GM18498 (cell line): Measurements from ENCODE around the gene SRGAP1.

Experiments
- ATAC-seq: cut with Tn5 transposase; IDR thresholded peaks from one replicate; pipeline ENCODE4 v1.9.1; 2021; ENCODE audit warnings: mild to moderate bottlenecking, moderate library complexity; ENCODE audit not compliant: unreplicated experiment

The SRGAP1 gene

GRCh38 chr12:64077922-64078321 is 233.4 kb downstream of the SRGAP1 start:
- ATAC-seq: no peak

- ATAC-seq: no peak
Measured at GRCh38 chr12:64080319-64081007, 236.0 kb downstream of the SRGAP1 start.

GRCh38 chr12:64081008-64081404 is 236.5 kb downstream of the SRGAP1 start:
- ATAC-seq: no peak

DNA sequence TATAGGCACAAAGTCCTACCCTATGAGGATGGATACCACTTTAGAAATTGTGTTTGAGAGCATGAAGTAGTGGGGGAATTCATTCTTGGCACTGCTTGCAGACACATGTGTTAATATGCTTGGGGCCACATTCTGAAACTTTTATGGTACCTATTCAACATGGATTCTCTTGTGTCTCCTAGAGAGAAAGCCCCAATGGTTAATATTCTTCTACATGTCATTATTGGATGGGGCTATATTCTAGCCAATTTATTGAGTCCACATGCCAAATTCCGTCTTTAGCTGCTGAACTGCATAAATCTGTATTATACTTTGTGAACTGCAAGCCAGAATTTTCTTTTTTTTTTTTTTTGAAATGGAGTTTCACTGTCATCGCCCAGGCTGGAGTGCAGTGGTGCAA is 237.6 kb downstream of the SRGAP1 start:
- ATAC-seq: no peak

DNA sequence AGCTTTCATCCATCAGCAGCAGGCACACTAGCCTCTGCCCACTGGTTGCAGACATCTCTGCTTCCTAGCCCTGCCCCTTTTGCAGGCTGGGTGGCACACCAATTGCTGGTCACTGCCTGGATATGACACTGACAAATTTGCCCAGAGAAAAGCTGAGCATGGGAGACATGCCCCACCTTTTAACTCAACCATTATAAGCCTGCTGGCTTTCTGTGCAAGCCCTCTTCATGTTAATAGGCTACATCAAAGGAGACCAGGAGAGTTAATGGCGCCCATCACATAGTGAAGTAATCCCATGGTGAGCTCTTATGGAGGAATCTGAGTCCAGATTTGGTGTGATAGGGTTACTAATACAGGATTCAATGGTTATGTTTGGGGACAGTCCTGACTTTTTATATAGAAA is 238.4 kb downstream of the SRGAP1 start:
- no peak for ATAC-seq

GRCh38 chr12:64083285-64084210 is 239.0 kb downstream of the SRGAP1 start:
- ATAC-seq: no peak

GRCh38 chr12:64085154-64085553 is 240.7 kb downstream of the SRGAP1 start:
- ATAC-seq: no peak

GRCh38 chr12:64085996-64086395 is 241.5 kb downstream of the SRGAP1 start:
- ATAC-seq: no peak

DNA sequence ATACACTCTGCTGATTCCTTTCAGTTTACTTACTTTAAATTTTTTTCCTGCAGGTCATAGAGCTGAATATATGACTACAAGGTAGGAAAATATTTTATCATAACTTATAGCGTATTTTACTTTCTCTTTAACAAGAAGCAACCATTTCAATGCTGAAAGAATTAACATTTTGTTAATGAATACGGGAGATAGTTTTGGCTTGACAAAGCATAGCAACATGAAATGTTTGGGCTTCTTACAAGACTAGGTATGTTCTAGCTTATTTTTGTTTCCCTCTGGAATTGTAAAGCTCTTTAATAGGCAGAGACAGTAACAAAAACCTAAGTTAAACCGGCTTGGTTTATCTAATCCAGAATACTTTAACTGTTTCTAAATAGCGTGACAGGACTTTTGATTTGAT is 242.4 kb downstream of the SRGAP1 start:
- ATAC-seq: no peak

DNA sequence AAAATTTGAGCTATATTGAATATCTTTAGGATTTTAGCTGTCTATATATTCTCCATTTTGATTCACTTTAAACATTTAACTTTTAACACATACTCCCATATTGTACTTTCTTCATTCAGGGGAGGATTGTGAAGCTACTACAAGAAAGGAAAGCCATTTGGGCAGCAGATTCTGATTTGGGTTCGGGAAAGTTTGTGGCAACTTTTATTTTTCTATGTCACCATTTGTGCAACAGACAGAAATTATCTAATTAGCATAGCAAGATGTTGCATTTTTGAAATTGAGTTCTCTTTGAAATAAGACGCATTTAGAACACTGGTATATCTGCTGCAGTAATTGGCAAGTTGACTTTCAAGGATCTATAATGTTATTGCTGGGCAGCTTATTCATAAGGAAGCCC is 243.3 kb downstream of the SRGAP1 start:
- ATAC-seq: no peak

- no peak for ATAC-seq
Measured at GRCh38 chr12:64088431-64089349, 244.2 kb downstream of the SRGAP1 start.

DNA sequence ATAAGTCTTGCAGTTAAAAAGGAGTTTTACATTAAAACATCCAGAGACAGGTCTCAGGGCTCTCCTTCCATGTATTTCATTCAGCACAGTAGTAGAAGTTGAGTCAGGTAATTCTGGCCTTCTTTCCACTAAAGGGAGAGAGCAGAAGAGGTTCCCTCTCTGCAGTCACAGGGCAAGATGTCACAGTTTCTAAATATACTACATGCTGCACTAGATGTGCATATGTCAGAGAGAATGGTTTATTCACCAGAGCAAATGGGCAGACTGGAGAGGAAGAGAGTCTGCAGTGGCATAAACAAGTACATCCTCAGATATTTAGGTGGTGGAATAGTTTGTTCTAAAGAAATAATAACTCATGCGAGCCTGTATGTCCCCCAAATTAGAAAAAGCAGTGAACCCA is 245.5 kb downstream of the SRGAP1 start:
- no peak for ATAC-seq

- ATAC-seq: no peak
Measured at GRCh38 chr12:64091186-64091585, 246.7 kb downstream of the SRGAP1 start.

DNA sequence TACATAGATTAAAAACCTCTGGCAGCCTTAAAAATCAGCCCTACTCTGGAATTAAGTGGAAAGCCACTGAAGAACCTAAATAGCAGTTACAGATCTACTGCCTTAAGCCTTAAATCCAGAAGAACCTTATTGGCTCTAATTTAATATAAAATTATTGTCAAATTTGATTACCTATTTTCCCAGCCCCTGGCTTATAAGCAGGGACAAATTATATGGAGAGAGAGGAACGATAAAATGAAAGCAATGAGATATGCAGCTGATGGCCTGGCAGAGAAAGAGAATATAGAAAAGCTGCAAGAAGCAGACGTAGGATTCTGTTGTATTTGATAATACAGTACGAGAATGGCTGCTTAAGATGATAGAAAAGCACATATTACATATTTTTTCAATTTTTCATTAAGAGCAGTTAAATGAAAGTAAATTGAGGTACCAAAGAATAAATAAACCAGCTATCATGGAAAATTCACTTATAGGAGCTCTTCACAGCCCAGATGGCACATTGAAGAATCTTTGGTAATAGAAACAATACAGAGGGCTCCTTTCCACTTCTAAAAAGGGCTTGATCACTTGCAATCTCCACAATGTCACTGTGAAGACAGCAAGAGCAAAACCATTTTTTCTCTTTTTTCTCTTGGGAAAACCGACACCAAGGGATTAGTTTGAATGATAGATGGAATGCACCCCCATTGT is 248.2 kb downstream of the SRGAP1 start:
- ATAC-seq: no peak

DNA sequence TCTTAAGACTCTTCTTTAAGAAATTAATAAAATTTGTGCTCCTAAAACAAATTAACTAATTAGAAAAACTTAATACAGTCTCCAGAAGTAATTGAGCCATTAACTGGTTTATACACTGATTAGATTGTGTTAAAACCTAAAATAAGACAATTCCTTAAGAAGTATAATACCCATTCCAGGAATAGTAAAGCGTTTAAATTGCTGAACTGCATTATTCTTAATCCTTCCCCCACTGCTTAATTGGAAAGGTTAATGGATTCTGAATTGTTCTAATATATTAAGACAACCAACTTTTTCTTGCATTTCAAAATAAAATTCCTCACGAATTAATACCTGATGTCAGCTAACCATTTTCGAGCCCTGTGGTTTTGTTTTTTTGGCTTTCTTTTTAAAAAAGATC is 249.2 kb downstream of the SRGAP1 start:
- ATAC-seq: no peak

DNA sequence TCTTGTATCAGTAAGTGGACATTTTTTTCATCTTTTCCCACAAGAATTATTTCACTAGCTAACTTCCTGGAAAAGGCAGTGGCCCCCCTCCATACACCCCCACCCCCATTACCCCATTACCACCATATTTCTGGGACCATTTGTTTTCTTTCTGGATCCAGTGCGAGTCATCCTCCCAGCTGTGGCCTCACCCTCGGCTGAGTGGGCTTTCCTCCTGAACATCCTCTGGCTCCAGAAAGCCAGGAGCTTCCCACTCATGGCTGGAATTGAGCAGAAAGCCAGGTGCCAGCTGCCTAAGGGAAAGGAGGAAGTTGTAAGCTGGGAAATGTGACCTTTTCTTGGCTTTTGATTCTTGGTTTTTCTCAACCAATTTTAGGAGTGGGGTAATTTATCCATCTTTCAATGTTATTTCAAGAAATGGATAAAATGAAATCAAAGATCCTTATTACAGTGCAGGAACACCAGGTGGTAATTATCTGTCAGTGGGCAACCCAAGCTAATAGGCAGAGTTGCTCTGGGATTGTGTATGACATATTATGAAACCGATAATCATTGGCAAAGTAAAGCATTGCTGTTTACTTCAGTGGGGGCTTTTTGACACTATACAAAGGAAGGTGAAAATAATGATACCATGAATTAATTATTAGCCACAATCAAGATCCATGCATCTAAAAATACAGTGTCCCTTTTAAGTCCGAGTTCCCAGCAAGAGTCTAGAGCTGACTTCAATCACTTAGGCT is 253.0 kb downstream of the SRGAP1 start:
- ATAC-seq: no peak

GRCh38 chr12:64098709-64099354 is 254.3 kb downstream of the SRGAP1 start:
- ATAC-seq: no peak

GRCh38 chr12:64099397-64099796 is 254.9 kb downstream of the SRGAP1 start:
- ATAC-seq: no peak

DNA sequence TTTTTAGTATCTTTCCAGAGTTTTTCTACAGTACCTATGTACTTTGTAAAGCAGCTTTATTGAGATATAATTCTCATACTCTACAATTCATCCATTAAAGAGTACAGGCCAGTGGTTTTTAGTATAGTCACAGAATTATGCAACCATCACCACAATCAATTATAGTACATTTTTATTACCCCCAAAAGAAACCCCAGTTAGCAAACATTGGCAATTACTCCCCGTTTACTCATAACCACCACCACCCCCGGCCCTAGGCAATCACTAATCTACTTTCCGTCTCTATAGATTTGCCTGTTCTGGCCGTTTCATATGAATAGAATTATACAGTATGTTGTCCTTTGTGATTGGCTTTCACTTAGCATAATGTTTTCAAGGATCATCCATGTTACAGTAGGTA is 257.8 kb downstream of the SRGAP1 start:
- ATAC-seq: no peak
